SK-N-SH treated with all-trans-retinoic acid at 6 μM for 48 hours (cell line): Measurements from ENCODE around the gene PGGT1B.

ENCODE experiments used
- ATAC-seq: fragments of 200-7000 bp; cut with Tn5 transposase; 3 replicates; pipeline ENCODE4 v1.9.1; 2020; ENCODE audit warnings: mild to moderate bottlenecking, moderate library complexity
- ARNTL ChIP-seq: fragments of 450-650 bp; formaldehyde crosslinking; IDR thresholded peaks from 2 replicates; pipeline ENCODE4 v1.5.0; 2020; ENCODE audit warnings: low read depth, mild to moderate bottlenecking, moderate library complexity, borderline replicate concordance
- BACH2 ChIP-seq: fragments of 250-450 bp; sonication (Bioruptor Pico); IDR thresholded peaks from 2 replicates; pipeline ENCODE4 v1.9.0; 2021; ENCODE audit warnings: mild to moderate bottlenecking, borderline replicate concordance
- CSDC2 ChIP-seq: fragments of 250-450 bp; sonication (Bioruptor Pico); IDR thresholded peaks from 2 replicates; pipeline ENCODE4 v1.5.0; 2020; ENCODE audit warnings: mild to moderate bottlenecking, moderate library complexity
- ESRRG ChIP-seq: fragments of 250-450 bp; sonication (Bioruptor Pico); IDR thresholded peaks from 2 replicates; pipeline ENCODE4 v1.6.1; 2021; ENCODE audit warnings: mild to moderate bottlenecking
- GLIS3 ChIP-seq: fragments of 250-450 bp; sonication (Bioruptor Pico); IDR thresholded peaks from 2 replicates; pipeline ENCODE4 v1.5.0; 2020; ENCODE audit warnings: mild to moderate bottlenecking, moderate library complexity
- ISL1 ChIP-seq: fragments of 250-450 bp; sonication (Bioruptor Pico); IDR thresholded peaks from 2 replicates; pipeline ENCODE4 v2.1.2; 2022; ENCODE audit warnings: mild to moderate bottlenecking, moderate library complexity
- OSR1 ChIP-seq: fragments of 250-450 bp; sonication (Bioruptor Pico); IDR thresholded peaks from 2 replicates; pipeline ENCODE4 v1.8.0; 2022; ENCODE audit warnings: moderate library complexity, mild to moderate bottlenecking, inconsistent platforms
- PPARA ChIP-seq: fragments of 250-450 bp; sonication (Bioruptor Pico); IDR thresholded peaks from 2 replicates; pipeline ENCODE4 v1.5.0; 2020; ENCODE audit warnings: mild to moderate bottlenecking, borderline replicate concordance
- RARB ChIP-seq: fragments of 250-450 bp; sonication (Bioruptor Pico); IDR thresholded peaks from 2 replicates; pipeline ENCODE4 v1.8.0; 2021; ENCODE audit warnings: mild to moderate bottlenecking, moderate library complexity
- SNAI2 ChIP-seq: fragments of 250-450 bp; sonication (Bioruptor Pico); IDR thresholded peaks from 2 replicates; pipeline ENCODE4 v1.5.0; 2020; ENCODE audit warnings: mild to moderate bottlenecking, moderate library complexity
- TCF4 ChIP-seq: fragments of 250-450 bp; sonication (Bioruptor Pico); IDR thresholded peaks from 2 replicates; pipeline ENCODE4 v1.8.0; 2021; ENCODE audit warnings: mild to moderate bottlenecking, moderate library complexity, borderline replicate concordance
- TOX ChIP-seq: fragments of 250-450 bp; sonication (Bioruptor Pico); IDR thresholded peaks from 2 replicates; pipeline ENCODE4 v1.8.0; 2021; ENCODE audit warnings: mild to moderate bottlenecking, moderate library complexity, borderline replicate concordance
- ZC3H10 ChIP-seq: fragments of 250-450 bp; sonication (Bioruptor Pico); IDR thresholded peaks from 2 replicates; pipeline ENCODE4 v1.5.1; 2021; ENCODE audit warnings: mild to moderate bottlenecking, moderate library complexity
- ZFP3 ChIP-seq: fragments of 250-450 bp; sonication (Bioruptor Pico); IDR thresholded peaks from 2 replicates; pipeline ENCODE4 v1.5.0; 2020; ENCODE audit warnings: mild to moderate bottlenecking, moderate library complexity
- ZFP30 ChIP-seq: fragments of 450-650 bp; formaldehyde crosslinking; IDR thresholded peaks from 2 replicates; pipeline ENCODE4 v1.5.0; 2022; ENCODE audit warnings: mild to moderate bottlenecking, moderate library complexity
- ZNF565 ChIP-seq: fragments of 450-650 bp; formaldehyde crosslinking; conservative IDR thresholded peaks from 2 replicates; pipeline ENCODE4 v1.5.0; 2020; ENCODE audit warnings: low read depth, mild to moderate bottlenecking, moderate library complexity
- ZNF70 ChIP-seq: fragments of 450-650 bp; formaldehyde crosslinking; IDR thresholded peaks from 2 replicates; pipeline ENCODE4 v1.5.0; 2020; ENCODE audit warnings: mild to moderate bottlenecking, moderate library complexity
- ZNF8 ChIP-seq: fragments of 450-650 bp; formaldehyde crosslinking; IDR thresholded peaks from 2 replicates; pipeline ENCODE4 v1.5.0; 2020; ENCODE audit warnings: mild to moderate bottlenecking, moderate library complexity
- TF ChIP-seq, protein P1 (sequence below): fragments of 250-450 bp; sonication (Bioruptor Pico); IDR thresholded peaks from 2 replicates; pipeline ENCODE4 v1.8.0; 2021; ENCODE audit warnings: low read depth, mild to moderate bottlenecking, moderate library complexity, borderline replicate concordance
- TF ChIP-seq, protein P2 (sequence below): fragments of 250-450 bp; sonication (Bioruptor Pico); IDR thresholded peaks from 2 replicates; pipeline ENCODE4 v1.5.1; 2021; ENCODE audit warnings: mild to moderate bottlenecking, moderate library complexity
- TF ChIP-seq, protein P3 (sequence below): fragments of 250-450 bp; sonication (Bioruptor Pico); IDR thresholded peaks from 2 replicates; pipeline ENCODE4 v1.8.0; 2020; ENCODE audit warnings: mild to moderate bottlenecking, moderate library complexity, borderline replicate concordance
- TF ChIP-seq, protein P4 (sequence below): fragments of 250-450 bp; sonication (Bioruptor Pico); IDR thresholded peaks from 2 replicates; pipeline ENCODE4 v1.5.0; 2020; ENCODE audit warnings: mild to moderate bottlenecking, moderate library complexity
- TF ChIP-seq, protein P5 (sequence below): fragments of 250-450 bp; sonication (Bioruptor Pico); IDR thresholded peaks from 2 replicates; pipeline ENCODE4 v1.5.1; 2020; ENCODE audit warnings: low read depth, mild to moderate bottlenecking, moderate library complexity

PGGT1B gene

DNA sequence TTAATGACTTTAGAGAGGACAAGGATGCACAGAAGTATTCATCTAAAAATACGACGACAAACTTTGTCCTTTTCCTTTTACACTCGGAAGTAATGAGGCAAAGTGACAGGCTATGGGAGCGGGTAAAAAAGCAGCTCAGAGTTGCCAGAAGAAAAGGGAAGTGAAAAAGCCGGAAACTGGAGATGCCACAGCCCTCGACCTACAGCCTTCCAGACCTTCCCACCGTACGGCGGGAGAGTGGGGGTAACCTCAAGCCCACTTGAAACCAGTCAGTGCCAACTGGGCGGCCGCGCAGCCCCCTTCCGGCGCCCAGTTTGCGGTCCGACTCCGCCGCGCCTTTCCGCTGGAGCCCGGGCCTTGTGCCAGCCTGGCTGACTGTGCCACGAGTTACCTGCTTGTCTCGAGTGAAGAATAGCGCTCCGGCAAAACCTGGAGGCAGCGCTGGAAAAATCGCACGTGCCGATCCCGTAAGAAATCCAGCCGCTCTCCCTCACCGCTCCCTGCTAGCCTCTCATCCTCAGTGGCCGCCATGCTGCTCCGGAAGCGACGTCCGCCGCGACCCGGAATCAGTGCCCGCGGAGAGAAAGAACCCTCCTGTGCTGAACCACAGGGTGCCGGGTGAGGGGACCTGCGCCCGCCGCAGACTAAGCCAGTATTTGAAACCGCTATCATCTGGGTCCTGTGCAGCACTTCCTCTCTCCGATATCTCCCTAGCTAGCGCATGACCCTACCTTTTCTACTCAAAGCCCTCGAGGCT, at the start of gene PGGT1B:
PGGT1B (minus strand) TSS at position 557 of the 757 bp plus-strand sequence; CDS start at position 531, 26 bp downstream.
- TF ChIP-seq SNAI2 (peak; percentile 92; the same call in 1 of the 2 replicates), ISL1 (CRISPR knock-in tag) (peak; percentile 33; the same call in 1 of the 2 replicates), RARB (CRISPR knock-in tag) (no peak), TCF4 (CRISPR knock-in tag) (no peak), CSDC2 (CRISPR knock-in tag) (peak; percentile 53; the same call in 1 of the 2 replicates), ZFP3 (CRISPR knock-in tag) (peak; percentile 57), TOX (peak; percentile 47; the same call in 1 of the 2 replicates), ARNTL (no peak), ZNF565 (peak; percentile 68; the same call in 1 of the 2 replicates), ZNF8 (CRISPR knock-in tag) (0 out of 2 replicates have a peak, but pooled peaks have one; percentile 30), ZFP30 (CRISPR knock-in tag) (peak; percentile 58), ZNF70 (CRISPR knock-in tag) (no peak), ESRRG (CRISPR knock-in tag) (peak; percentile 62; the same call in 1 of the 2 replicates), OSR1 (CRISPR knock-in tag) (0 out of 2 replicates have a peak, but pooled peaks have one; percentile 29), ZC3H10 (CRISPR knock-in tag) (no peak), BACH2 (CRISPR knock-in tag) (peak; percentile 51; the same call in 1 of the 2 replicates), GLIS3 (no peak), PPARA (CRISPR knock-in tag) (no peak)
- TF ChIP-seq, protein P1, sequence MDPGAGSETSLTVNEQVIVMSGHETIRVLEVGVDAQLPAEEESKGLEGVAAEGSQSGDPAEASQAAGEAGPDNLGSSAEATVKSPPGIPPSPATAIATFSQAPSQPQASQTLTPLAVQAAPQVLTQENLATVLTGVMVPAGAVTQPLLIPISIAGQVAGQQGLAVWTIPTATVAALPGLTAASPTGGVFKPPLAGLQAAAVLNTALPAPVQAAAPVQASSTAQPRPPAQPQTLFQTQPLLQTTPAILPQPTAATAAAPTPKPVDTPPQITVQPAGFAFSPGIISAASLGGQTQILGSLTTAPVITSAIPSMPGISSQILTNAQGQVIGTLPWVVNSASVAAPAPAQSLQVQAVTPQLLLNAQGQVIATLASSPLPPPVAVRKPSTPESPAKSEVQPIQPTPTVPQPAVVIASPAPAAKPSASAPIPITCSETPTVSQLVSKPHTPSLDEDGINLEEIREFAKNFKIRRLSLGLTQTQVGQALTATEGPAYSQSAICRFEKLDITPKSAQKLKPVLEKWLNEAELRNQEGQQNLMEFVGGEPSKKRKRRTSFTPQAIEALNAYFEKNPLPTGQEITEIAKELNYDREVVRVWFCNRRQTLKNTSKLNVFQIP (CRISPR knock-in tag): no peak
- TF ChIP-seq, protein P2, sequence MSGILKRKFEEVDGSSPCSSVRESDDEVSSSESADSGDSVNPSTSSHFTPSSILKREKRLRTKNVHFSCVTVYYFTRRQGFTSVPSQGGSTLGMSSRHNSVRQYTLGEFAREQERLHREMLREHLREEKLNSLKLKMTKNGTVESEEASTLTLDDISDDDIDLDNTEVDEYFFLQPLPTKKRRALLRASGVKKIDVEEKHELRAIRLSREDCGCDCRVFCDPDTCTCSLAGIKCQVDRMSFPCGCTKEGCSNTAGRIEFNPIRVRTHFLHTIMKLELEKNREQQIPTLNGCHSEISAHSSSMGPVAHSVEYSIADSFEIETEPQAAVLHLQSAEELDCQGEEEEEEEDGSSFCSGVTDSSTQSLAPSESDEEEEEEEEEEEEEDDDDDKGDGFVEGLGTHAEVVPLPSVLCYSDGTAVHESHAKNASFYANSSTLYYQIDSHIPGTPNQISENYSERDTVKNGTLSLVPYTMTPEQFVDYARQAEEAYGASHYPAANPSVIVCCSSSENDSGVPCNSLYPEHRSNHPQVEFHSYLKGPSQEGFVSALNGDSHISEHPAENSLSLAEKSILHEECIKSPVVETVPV (CRISPR knock-in tag): 0 out of 2 replicates have a peak, but pooled peaks have one; percentile 75
- TF ChIP-seq, protein P3, sequence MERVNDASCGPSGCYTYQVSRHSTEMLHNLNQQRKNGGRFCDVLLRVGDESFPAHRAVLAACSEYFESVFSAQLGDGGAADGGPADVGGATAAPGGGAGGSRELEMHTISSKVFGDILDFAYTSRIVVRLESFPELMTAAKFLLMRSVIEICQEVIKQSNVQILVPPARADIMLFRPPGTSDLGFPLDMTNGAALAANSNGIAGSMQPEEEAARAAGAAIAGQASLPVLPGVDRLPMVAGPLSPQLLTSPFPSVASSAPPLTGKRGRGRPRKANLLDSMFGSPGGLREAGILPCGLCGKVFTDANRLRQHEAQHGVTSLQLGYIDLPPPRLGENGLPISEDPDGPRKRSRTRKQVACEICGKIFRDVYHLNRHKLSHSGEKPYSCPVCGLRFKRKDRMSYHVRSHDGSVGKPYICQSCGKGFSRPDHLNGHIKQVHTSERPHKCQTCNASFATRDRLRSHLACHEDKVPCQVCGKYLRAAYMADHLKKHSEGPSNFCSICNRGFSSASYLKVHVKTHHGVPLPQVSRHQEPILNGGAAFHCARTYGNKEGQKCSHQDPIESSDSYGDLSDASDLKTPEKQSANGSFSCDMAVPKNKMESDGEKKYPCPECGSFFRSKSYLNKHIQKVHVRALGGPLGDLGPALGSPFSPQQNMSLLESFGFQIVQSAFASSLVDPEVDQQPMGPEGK: peak; percentile 18; the same call in 1 of the 2 replicates
- TF ChIP-seq, protein P4, sequence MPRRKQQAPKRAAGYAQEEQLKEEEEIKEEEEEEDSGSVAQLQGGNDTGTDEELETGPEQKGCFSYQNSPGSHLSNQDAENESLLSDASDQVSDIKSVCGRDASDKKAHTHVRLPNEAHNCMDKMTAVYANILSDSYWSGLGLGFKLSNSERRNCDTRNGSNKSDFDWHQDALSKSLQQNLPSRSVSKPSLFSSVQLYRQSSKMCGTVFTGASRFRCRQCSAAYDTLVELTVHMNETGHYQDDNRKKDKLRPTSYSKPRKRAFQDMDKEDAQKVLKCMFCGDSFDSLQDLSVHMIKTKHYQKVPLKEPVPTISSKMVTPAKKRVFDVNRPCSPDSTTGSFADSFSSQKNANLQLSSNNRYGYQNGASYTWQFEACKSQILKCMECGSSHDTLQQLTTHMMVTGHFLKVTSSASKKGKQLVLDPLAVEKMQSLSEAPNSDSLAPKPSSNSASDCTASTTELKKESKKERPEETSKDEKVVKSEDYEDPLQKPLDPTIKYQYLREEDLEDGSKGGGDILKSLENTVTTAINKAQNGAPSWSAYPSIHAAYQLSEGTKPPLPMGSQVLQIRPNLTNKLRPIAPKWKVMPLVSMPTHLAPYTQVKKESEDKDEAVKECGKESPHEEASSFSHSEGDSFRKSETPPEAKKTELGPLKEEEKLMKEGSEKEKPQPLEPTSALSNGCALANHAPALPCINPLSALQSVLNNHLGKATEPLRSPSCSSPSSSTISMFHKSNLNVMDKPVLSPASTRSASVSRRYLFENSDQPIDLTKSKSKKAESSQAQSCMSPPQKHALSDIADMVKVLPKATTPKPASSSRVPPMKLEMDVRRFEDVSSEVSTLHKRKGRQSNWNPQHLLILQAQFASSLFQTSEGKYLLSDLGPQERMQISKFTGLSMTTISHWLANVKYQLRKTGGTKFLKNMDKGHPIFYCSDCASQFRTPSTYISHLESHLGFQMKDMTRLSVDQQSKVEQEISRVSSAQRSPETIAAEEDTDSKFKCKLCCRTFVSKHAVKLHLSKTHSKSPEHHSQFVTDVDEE (CRISPR knock-in tag): 0 out of 2 replicates have a peak, but pooled peaks have one; percentile 50
- TF ChIP-seq, protein P5, sequence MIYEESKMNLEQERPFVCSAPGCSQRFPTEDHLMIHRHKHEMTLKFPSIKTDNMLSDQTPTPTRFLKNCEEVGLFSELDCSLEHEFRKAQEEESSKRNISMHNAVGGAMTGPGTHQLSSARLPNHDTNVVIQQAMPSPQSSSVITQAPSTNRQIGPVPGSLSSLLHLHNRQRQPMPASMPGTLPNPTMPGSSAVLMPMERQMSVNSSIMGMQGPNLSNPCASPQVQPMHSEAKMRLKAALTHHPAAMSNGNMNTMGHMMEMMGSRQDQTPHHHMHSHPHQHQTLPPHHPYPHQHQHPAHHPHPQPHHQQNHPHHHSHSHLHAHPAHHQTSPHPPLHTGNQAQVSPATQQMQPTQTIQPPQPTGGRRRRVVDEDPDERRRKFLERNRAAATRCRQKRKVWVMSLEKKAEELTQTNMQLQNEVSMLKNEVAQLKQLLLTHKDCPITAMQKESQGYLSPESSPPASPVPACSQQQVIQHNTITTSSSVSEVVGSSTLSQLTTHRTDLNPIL (CRISPR knock-in tag): no peak
- ATAC-seq: peak; percentile 98
